HG02571 (cell line): ENCODE data around the gene CXCL3.

Source experiments
- ATAC-seq: cut with Tn5 transposase; IDR thresholded peaks from one replicate; pipeline ENCODE4 v1.9.1; 2021; ENCODE audit warnings: mild to moderate bottlenecking, moderate library complexity; ENCODE audit not compliant: unreplicated experiment

The CXCL3 gene

GRCh38 chr4:74056114-74056857 is 17.8 kb upstream of the CXCL3 start:
- no peak for ATAC-seq

GRCh38 chr4:74055498-74055897 is 17.0 kb upstream of the CXCL3 start:
- no peak for ATAC-seq

GRCh38 chr4:74055096-74055495 is 16.6 kb upstream of the CXCL3 start:
- ATAC-seq = no peak

GRCh38 chr4:74054483-74055047 is 16.1 kb upstream of the CXCL3 start:
- ATAC-seq = no peak

- ATAC-seq = no peak
Observed at GRCh38 chr4:74047152-74047551, 8.7 kb upstream of the CXCL3 start.

- ATAC-seq = no peak
Observed at GRCh38 chr4:74045772-74046171, 7.3 kb upstream of the CXCL3 start.

- no peak for ATAC-seq
Observed at GRCh38 chr4:74045247-74045646, 6.8 kb upstream of the CXCL3 start.

GRCh38 chr4:74044677-74045076 is 6.2 kb upstream of the CXCL3 start:
- ATAC-seq = no peak

- ATAC-seq = no peak
Observed at GRCh38 chr4:74042681-74043080, 4.2 kb upstream of the CXCL3 start.

GRCh38 chr4:74041418-74041817 is 2.9 kb upstream of the CXCL3 start:
- no peak for ATAC-seq

GRCh38 chr4:74039315-74039763 is 850 bp upstream of the CXCL3 start:
- ATAC-seq = no peak

GRCh38 chr4:74038086-74038424 is 434 bp downstream of the CXCL3 start:
- ATAC-seq = no peak

- ATAC-seq = no peak
Observed at GRCh38 chr4:74037076-74037955, 1.2 kb downstream of the CXCL3 start.

- ATAC-seq = no peak
Observed at GRCh38 chr4:74033739-74034138, 4.8 kb downstream of the CXCL3 start.

- no peak for ATAC-seq
Observed at GRCh38 chr4:74032064-74032463, 6.4 kb downstream of the CXCL3 start.

- no peak for ATAC-seq
Observed at GRCh38 chr4:74031576-74031975, 6.9 kb downstream of the CXCL3 start.

- no peak for ATAC-seq
Observed at GRCh38 chr4:74030285-74030684, 8.2 kb downstream of the CXCL3 start.

GRCh38 chr4:74028504-74028903 is 10.0 kb downstream of the CXCL3 start:
- no peak for ATAC-seq

- no peak for ATAC-seq
Observed at GRCh38 chr4:74023709-74024108, 14.8 kb downstream of the CXCL3 start.

GRCh38 chr4:74021601-74022000 is 16.9 kb downstream of the CXCL3 start:
- ATAC-seq = no peak

GRCh38 chr4:74018771-74019170 is 19.7 kb downstream of the CXCL3 start:
- no peak for ATAC-seq

- ATAC-seq = no peak
Observed at GRCh38 chr4:74018116-74018515, 20.4 kb downstream of the CXCL3 start.
